HepG2 (cell line): ENCODE data around the gene U2AF1L4.

Experiments used
- CREB1 ChIP-seq, 2 experiments: fragments of 450-650 bp in 1 of 2; IDR thresholded peaks; 2 replicates each; pipeline ENCODE4 v1.6.1; 2016 to 2017; ENCODE audit warnings: control low read depth in 1 of 2, mild to moderate bottlenecking in 1 of 2, missing compliant biosample characterization in 1 of 2, missing genetic modification characterization in 1 of 2
- EZH2 ChIP-seq: conservative IDR thresholded peaks from 2 replicates; pipeline ENCODE4 v1.6.1; 2012; ENCODE audit warnings: mild to moderate bottlenecking, low read depth, low read length, moderate library complexity
- FOXJ3 ChIP-seq: sonication (generic); formaldehyde crosslinking; IDR thresholded peaks from 2 replicates; pipeline ENCODE4 v1.4.0; 2020; ENCODE audit warnings: missing genetic modification reagents, mild to moderate bottlenecking, borderline replicate concordance
- HDAC6 ChIP-seq: fragments of 200-600 bp; sonication (generic); IDR thresholded peaks from 2 replicates; pipeline ENCODE4 v1.7.0; 2017; ENCODE audit warnings: mild to moderate bottlenecking, antibody characterized with exemption, low read length, low read depth
- ZNF121 ChIP-seq: sonication (generic); formaldehyde crosslinking; IDR thresholded peaks from 2 replicates; pipeline ENCODE4 v1.5.0; 2020; ENCODE audit warnings: mild to moderate bottlenecking, missing genetic modification reagents
- TF ChIP-seq, protein P1 (sequence below): sonication (generic); formaldehyde crosslinking; IDR thresholded peaks from 2 replicates; pipeline ENCODE4 v1.5.0; 2020; ENCODE audit warnings: mild to moderate bottlenecking, missing genetic modification reagents, moderate library complexity

DNA sequence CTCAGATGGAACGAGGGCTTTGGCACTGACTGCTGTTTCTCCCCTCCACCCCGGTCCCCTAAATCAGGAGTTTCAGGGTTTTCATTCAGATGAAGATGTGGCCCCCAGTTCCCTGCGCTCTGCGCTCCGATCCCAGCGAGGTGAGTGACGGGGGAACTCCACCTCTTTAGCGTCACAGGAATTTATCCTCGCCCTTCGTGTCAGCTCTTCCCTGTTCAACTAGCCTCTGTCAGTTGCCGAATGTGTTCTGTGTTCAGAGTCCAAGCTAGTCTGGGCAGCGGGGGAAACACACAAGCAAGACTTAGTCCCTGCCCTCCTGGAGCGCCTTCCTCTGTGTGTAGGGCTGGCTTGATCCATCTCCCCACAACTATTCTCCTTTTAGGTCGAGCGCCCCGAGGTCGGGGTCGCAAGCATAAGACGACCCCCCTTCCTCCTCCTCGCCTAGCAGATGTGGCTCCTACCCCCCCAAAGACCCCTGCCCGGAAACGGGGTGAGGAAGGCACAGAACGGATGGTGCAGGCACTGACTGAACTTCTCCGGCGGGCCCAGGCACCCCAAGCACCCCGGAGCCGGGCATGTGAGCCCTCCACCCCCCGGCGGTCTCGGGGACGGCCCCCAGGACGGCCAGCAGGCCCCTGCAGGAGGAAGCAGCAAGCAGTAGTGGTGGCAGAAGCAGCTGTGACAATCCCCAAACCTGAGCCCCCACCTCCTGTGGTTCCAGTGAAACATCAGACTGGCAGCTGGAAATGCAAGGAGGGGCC is 25.6 kb downstream of the U2AF1L4 start:
- no peak for TF ChIP-seq FOXJ3 (CRISPR knock-in tag)
- TF ChIP-seq, protein P1, sequence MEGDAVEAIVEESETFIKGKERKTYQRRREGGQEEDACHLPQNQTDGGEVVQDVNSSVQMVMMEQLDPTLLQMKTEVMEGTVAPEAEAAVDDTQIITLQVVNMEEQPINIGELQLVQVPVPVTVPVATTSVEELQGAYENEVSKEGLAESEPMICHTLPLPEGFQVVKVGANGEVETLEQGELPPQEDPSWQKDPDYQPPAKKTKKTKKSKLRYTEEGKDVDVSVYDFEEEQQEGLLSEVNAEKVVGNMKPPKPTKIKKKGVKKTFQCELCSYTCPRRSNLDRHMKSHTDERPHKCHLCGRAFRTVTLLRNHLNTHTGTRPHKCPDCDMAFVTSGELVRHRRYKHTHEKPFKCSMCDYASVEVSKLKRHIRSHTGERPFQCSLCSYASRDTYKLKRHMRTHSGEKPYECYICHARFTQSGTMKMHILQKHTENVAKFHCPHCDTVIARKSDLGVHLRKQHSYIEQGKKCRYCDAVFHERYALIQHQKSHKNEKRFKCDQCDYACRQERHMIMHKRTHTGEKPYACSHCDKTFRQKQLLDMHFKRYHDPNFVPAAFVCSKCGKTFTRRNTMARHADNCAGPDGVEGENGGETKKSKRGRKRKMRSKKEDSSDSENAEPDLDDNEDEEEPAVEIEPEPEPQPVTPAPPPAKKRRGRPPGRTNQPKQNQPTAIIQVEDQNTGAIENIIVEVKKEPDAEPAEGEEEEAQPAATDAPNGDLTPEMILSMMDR: no peak
- TF ChIP-seq EZH2: no peak
- TF ChIP-seq CREB1 (IDR thresholded peaks at IDR 0.05): peak; percentile 66
- TF ChIP-seq CREB1 (CRISPR knock-in tag; IDR thresholded peaks at IDR 0.05): no peak
- TF ChIP-seq HDAC6: no peak
- no peak for TF ChIP-seq ZNF121 (CRISPR knock-in tag)
